GM18502 (cell line): ENCODE measurements around the gene GIGYF1.
"Not testable (repeated sequence)": the region's sequence is repeated elsewhere in the genome, so short reads cannot be mapped to it uniquely, and the experiment has no call there.

ENCODE experiments used
- ATAC-seq: cut with Tn5 transposase; IDR thresholded peaks from one replicate; pipeline ENCODE4 v1.9.1; 2021; ENCODE audit warnings: mild to moderate bottlenecking; ENCODE audit not compliant: unreplicated experiment, poor library complexity

The GIGYF1 gene

GRCh38 chr7:100711369-100711768, 17.3 kb upstream of the GIGYF1 start:
- no peak for ATAC-seq

GRCh38 chr7:100710452-100710851, 16.4 kb upstream of the GIGYF1 start:
- ATAC-seq, result no peak

GRCh38 chr7:100708395-100708794, 14.3 kb upstream of the GIGYF1 start:
- ATAC-seq, result no peak

- ATAC-seq, result no peak
These were observed 12.7 kb upstream of the GIGYF1 start for GRCh38 chr7:100706672-100707311.

GRCh38 chr7:100705753-100706671, 12.0 kb upstream of the GIGYF1 start, which contains the start of gene POP7:
Gene POP7, plus strand, starts transcription at chr7:100706121. Its CDS starts 710 bp downstream, at chr7:100706831.
- ATAC-seq, result peak; percentile 90

- peak; percentile 55 for ATAC-seq
These were observed 11.3 kb upstream of the GIGYF1 start for GRCh38 chr7:100705320-100705752.

- not testable (repeated sequence) for ATAC-seq
These were observed 7.0 kb upstream of the GIGYF1 start for GRCh38 chr7:100701089-100701488.

- no peak for ATAC-seq
These were observed 5.0 kb upstream of the GIGYF1 start for GRCh38 chr7:100699018-100699417.

GRCh38 chr7:100696123-100696521, 2.1 kb upstream of the GIGYF1 start:
- no peak for ATAC-seq

GRCh38 chr7:100693312-100694097, 545 bp downstream of the GIGYF1 start:
- ATAC-seq, result peak; percentile 30

GRCh38 chr7:100692578-100692961, 1.5 kb downstream of the GIGYF1 start:
- no peak for ATAC-seq

GRCh38 chr7:100691676-100692577, 2.1 kb downstream of the GIGYF1 start:
- no peak for ATAC-seq

- ATAC-seq, result no peak
These were observed 4.6 kb downstream of the GIGYF1 start for GRCh38 chr7:100689230-100690135.

- ATAC-seq, result no peak
These were observed 5.7 kb downstream of the GIGYF1 start for GRCh38 chr7:100688326-100688860.

GRCh38 chr7:100687751-100688300, 6.2 kb downstream of the GIGYF1 start:
- ATAC-seq, result no peak

- no peak for ATAC-seq
These were observed 6.8 kb downstream of the GIGYF1 start for GRCh38 chr7:100687261-100687660.

GRCh38 chr7:100686822-100687211, 7.2 kb downstream of the GIGYF1 start:
- no peak for ATAC-seq

- no peak for ATAC-seq
These were observed 7.7 kb downstream of the GIGYF1 start for GRCh38 chr7:100686201-100686821.
